BLaER1 (cell line): Measurements from ENCODE around the gene TNS1.

Experiments used
- H3K27ac ChIP-seq: shearing (Covaris generic); formaldehyde crosslinking; 2 replicates; pipeline ENCODE4 v1.8.1; 2022
- H3K27me3 ChIP-seq: shearing (Covaris generic); formaldehyde crosslinking; 2 replicates; pipeline ENCODE4 v1.8.1; 2022
- H3K36me3 ChIP-seq: shearing (Covaris generic); formaldehyde crosslinking; 2 replicates; pipeline ENCODE4 v1.8.1; 2022
- H3K4me1 ChIP-seq: shearing (Covaris generic); formaldehyde crosslinking; 2 replicates; pipeline ENCODE4 v1.8.1; 2022
- H3K4me2 ChIP-seq: shearing (Covaris generic); formaldehyde crosslinking; 2 replicates; pipeline ENCODE4 v1.8.1; 2022
- H3K4me3 ChIP-seq: shearing (Covaris generic); formaldehyde crosslinking; 2 replicates; pipeline ENCODE4 v1.8.1; 2022
- H3K9ac ChIP-seq: shearing (Covaris generic); formaldehyde crosslinking; 2 replicates; pipeline ENCODE4 v1.8.1; 2022
- H3K9me3 ChIP-seq: shearing (Covaris generic); formaldehyde crosslinking; 2 replicates; pipeline ENCODE4 v1.8.1; 2022
- H4K20me1 ChIP-seq: shearing (Covaris generic); formaldehyde crosslinking; 2 replicates; pipeline ENCODE4 v1.8.1; 2022
- Cebpa-rat ChIP-seq: shearing (Covaris generic); IDR thresholded peaks from 2 replicates; pipeline ENCODE4 v1.8.1; 2022

The TNS1 gene

DNA sequence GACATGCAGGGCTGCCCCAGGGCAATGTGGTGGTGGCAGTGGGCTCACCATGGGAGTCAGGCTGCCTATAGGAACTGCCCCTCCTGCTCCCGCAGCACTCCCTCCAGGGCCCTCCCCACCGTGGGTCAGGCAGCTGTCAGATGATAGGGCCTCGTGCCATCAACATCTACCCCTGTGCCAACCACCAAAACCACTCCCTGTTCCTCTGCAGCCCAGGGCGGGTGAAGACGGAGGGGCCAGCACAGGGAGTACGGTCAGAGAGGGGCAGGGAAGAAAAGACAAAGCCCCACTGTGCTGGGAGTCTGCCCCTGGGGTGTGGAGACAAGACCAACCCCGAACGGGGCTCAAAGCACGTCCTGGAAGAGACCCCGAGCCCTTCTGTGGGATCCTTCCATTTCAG lies 97.4 kb downstream of the TNS1 start:
- H3K36me3 ChIP-seq = peaks cover 10% of the 10 kb centered on the region
- H3K9me3 ChIP-seq = no peaks in the 10 kb centered on the region
- H3K9ac ChIP-seq = 0 out of 2 replicates have a peak overlapping the region, but pooled peaks have one; percentile 46
- H4K20me1 ChIP-seq = peaks cover 69% of the 10 kb centered on the region
- TF ChIP-seq Cebpa-rat = no peak
- H3K27ac ChIP-seq = peak overlapping the region; percentile 77
- peak overlapping the region; percentile 92 for H3K4me2 ChIP-seq
- peaks cover 100% of the 10 kb centered on the region for H3K4me1 ChIP-seq
- peak overlapping the region; percentile 44 for H3K4me3 ChIP-seq
- peaks cover 8% of the 10 kb centered on the region; the same call in 1 of the 2 replicates for H3K27me3 ChIP-seq

DNA sequence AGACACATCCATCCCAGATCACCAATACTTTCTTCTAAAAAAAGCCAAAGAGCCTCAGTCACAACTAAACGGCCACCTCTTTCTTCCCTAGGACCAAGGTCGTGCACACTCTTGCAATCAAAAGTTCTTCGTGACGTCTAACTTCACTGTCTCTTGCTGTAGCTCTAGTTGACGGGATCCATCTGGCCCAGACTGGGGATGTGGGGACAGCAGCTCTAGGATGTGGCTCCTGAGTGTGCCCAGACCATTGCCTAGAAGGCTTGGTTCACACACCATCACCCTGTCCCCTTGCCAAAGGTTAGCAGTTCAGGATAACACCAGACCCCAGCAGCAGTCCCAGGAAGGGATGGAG lies 98.2 kb downstream of the TNS1 start:
- peak overlapping the region; percentile 77 for H3K27ac ChIP-seq
- peaks cover 8% of the 10 kb centered on the region; the same call in 1 of the 2 replicates for H3K27me3 ChIP-seq
- H4K20me1 ChIP-seq = peaks cover 61% of the 10 kb centered on the region
- peak overlapping the region; percentile 92 for H3K4me2 ChIP-seq
- TF ChIP-seq Cebpa-rat = no peak
- peak overlapping the region; percentile 47; the same call in 1 of the 2 replicates for H3K4me3 ChIP-seq
- H3K4me1 ChIP-seq = peaks cover 99% of the 10 kb centered on the region
- H3K9ac ChIP-seq = peak overlapping the region; percentile 56
- peaks cover 17% of the 10 kb centered on the region for H3K36me3 ChIP-seq
- no peaks in the 10 kb centered on the region for H3K9me3 ChIP-seq

DNA sequence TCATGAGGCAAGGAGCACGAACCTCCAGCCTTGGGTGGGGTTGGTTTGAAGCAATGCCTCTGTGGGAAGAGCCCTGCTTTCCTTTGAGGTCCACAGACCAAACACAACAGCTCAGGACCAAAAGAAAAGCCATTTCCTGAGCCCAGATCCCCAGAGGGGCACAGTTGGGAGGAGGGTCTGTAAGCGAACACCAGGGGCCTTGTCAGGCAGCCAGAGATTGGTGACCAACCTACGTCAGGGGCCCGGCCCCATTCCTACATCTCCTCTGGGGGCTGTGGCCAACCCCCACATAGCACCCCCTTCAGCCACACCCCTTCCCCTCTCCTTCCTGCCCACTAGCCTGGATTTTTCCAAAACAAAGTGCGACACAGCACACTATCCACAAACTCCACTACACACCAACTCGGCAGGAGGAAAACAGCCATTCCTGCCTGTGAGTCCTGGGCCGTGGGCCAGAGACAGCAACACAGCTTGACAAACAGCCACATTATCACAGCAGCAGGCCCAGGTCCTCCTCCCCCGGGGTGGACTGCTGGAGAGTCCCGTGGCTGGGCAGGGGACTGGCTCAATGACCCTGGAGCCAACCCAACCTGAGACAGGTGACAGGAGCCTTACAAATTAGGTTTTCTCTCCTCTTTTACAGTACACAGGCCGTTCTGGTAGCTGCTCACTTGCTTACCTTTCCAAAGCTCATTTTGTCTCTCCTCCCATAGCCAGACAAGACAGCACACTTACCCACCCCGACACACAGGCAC lies 98.8 kb downstream of the TNS1 start:
- H3K4me3 ChIP-seq = peak overlapping the region; percentile 47
- H3K4me1 ChIP-seq = peaks cover 95% of the 10 kb centered on the region
- H3K9ac ChIP-seq = peak overlapping the region; percentile 56
- H3K27me3 ChIP-seq = peaks cover 8% of the 10 kb centered on the region; the same call in 1 of the 2 replicates
- no peak for TF ChIP-seq Cebpa-rat
- H3K9me3 ChIP-seq = no peaks in the 10 kb centered on the region
- peaks cover 23% of the 10 kb centered on the region for H3K36me3 ChIP-seq
- H4K20me1 ChIP-seq = peaks cover 55% of the 10 kb centered on the region
- H3K27ac ChIP-seq = peak overlapping the region; percentile 77
- peak overlapping the region; percentile 92 for H3K4me2 ChIP-seq

DNA sequence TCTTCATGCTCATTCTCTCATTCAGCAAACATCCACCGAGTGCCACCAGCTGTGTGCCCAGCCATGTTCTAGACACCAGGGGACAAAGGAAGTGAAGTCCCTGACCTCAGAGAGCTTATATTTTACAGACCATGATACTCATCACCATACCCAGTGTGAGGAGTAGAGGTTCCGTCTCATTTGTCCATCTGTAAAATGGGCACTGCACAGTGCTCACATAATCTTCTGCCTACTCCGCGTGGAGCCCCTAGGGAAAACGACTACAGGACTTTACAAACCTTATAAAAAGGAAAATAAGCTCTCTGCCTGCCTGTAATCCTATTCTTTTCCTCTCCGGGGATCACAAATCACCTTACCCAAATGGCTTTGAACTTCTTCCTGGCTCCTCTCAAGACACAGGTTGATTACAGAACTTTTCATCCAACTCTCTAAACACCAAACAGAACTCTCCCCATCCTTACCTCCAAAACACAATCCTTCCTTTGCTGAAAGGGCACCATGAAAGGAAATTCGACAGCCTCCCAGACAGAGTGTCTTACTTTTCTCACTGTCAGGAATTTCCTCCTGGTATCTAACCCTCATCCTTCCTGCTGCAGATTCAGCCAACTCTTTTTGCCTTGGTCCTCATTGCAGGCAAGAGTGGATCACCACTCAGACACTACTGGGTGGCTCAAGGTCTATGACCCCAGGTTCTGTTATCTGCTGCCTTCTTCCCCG lies 99.5 kb downstream of the TNS1 start:
- Histone ChIP-seq H4K20me1 (peaks cover 48% of the 10 kb centered on the region), H3K27ac (peak overlapping the region; percentile 77), H3K9me3 (no peaks in the 10 kb centered on the region), H3K4me2 (peak overlapping the region; percentile 92), H3K36me3 (peaks cover 30% of the 10 kb centered on the region), H3K4me1 (peaks cover 87% of the 10 kb centered on the region), H3K27me3 (peaks cover 5% of the 10 kb centered on the region; the same call in 1 of the 2 replicates), H3K4me3 (peak overlapping the region; percentile 47), H3K9ac (peak overlapping the region; percentile 56)
- TF ChIP-seq Cebpa-rat = no peak

DNA sequence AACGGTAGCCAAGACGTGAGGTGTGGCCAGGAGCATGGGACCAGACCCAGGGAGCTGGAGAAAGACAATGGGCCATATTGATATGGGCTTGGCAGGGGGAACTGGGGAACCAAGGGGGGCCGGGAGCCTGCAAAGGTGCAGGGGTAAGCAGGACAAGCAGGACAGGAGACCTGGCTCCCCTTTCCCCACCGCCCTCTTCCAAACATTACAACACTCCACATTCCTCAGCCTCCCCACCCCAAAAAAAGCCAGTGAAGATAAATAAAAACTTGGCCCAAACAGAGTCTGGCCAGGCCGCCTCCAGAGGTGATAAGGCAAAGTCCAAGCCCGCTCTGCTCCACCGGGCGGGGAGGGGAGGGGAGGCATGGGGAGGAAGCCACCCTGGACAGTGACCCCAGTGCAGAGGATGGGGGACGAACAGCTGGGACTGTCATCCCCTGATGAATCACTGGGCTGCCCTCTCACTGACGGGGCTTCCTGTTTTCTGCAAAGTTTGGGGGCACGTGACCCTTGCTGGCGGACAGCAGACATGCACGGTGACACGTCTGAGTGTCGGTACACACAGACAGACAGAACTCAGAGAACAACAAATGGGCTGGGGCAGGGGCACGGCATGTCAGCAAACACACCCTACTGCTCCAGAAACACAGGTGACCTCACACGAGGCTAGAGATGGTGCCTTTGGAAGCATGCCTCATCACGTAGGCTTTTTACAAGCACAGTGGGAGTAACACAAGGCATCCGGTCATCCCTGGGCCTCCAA lies 100.2 kb downstream of the TNS1 start:
- Histone ChIP-seq H3K27me3 (no peaks in the 10 kb centered on the region; the same call in 1 of the 2 replicates), H3K27ac (peak overlapping the region; percentile 77)

DNA sequence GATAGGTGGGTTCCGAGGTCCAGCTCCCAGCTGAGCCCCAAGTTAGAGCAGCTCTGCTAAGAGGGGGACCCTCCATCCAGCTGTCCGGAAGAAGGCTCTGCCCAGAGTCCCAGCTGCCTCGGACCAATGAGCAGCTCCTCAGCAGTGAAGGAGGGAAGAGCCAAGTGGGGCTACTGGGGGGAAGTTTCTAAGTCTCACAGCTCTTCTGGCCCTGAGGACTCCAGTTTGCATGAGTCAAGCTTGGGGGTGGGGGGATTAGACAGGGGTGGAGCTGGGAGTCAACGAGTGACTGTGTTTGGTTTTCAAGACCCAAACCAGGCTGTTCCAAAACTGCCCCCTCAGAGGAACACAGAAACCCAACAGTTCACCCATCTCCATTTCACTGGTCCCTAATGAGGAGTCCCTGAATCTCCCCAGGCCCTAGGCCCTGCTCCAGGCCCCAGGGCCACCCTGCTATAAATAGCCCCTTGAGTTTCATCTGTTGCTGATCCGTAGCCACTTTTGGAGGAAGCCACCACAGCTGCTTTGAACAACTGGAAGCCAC lies 100.9 kb downstream of the TNS1 start:
- H3K4me2 ChIP-seq = peak overlapping the region; percentile 92
- H3K9ac ChIP-seq = peak overlapping the region; percentile 26
- peak overlapping the region; percentile 47; the same call in 1 of the 2 replicates for H3K4me3 ChIP-seq
- peaks cover 34% of the 10 kb centered on the region for H4K20me1 ChIP-seq
- no peaks in the 10 kb centered on the region for H3K9me3 ChIP-seq
- H3K27ac ChIP-seq = peak overlapping the region; percentile 77
- no peaks in the 10 kb centered on the region for H3K27me3 ChIP-seq
- peaks cover 44% of the 10 kb centered on the region for H3K36me3 ChIP-seq
- no peak for TF ChIP-seq Cebpa-rat
- peaks cover 73% of the 10 kb centered on the region for H3K4me1 ChIP-seq

More for the DNA sequence above, 100.2 kb downstream of the TNS1 start:
- peak overlapping the region; percentile 92 for H3K4me2 ChIP-seq
- no peak for TF ChIP-seq Cebpa-rat
- peaks cover 80% of the 10 kb centered on the region for H3K4me1 ChIP-seq
- H4K20me1 ChIP-seq = peaks cover 40% of the 10 kb centered on the region
- H3K4me3 ChIP-seq = peak overlapping the region; percentile 47
- H3K9me3 ChIP-seq = no peaks in the 10 kb centered on the region
- peaks cover 37% of the 10 kb centered on the region for H3K36me3 ChIP-seq
- peak overlapping the region; percentile 26 for H3K9ac ChIP-seq

DNA sequence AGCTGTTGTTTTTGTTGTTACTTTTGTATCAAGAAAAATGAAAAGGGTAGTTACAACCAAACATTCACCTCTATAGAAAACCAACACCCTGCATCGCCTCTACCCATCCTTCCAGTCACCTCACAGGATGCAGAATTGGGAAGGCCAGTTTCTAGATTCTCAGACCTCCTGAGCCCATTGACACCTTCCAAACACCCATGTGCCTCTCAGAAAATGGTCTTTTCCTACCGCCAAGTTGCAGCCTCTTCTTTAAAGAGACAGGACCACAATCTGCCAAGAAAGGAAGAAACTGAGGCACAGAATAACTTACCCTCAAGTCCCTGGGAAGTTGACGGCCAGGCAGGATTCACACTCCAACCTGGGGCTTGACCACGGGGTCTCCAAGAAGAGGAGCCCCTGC lies 101.4 kb downstream of the TNS1 start:
- Histone ChIP-seq H3K4me2 (peak overlapping the region; percentile 92), H3K27ac (peak overlapping the region; percentile 77), H3K36me3 (peaks cover 49% of the 10 kb centered on the region), H3K9me3 (no peaks in the 10 kb centered on the region), H3K4me1 (peaks cover 68% of the 10 kb centered on the region), H4K20me1 (peaks cover 29% of the 10 kb centered on the region), H3K27me3 (no peaks in the 10 kb centered on the region), H3K9ac (peak overlapping the region; percentile 26), H3K4me3 (peak overlapping the region; percentile 47; the same call in 1 of the 2 replicates)
- TF ChIP-seq Cebpa-rat = no peak

DNA sequence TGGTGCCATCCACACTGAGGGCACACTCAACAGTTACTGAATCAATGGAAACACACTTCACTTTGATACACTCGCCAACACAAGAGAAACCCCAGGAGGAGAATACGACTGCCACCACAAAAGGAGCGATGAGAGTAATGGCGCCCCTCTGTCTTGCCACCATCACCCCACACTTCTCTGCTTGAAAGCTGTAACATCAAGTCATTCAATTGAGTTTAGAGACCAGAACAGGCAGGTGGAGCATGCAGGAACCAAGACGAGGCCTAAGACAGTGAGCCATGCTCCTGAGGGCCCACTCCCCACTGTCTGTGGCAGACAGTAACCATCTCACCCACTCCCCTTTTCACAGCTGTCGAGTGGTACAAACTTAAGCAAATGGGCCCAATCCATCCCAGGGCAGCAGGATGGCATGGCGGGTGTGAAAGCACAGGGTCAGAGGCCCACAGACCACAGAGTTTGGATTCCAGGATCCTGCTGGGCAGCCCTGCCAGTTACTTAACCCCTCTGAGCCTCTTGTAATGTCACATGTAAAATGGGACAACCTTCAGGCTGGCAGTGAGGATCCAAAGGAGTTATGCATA lies 101.9 kb downstream of the TNS1 start:
- no peak overlapping the region for H3K9ac ChIP-seq
- peaks cover 26% of the 10 kb centered on the region for H4K20me1 ChIP-seq
- H3K9me3 ChIP-seq = no peaks in the 10 kb centered on the region
- 0 out of 2 replicates have a peak overlapping the region, but pooled peaks have one; percentile 32 for H3K27ac ChIP-seq
- H3K4me3 ChIP-seq = no peak overlapping the region
- H3K4me2 ChIP-seq = peak overlapping the region; percentile 92
- no peak for TF ChIP-seq Cebpa-rat
- peaks cover 54% of the 10 kb centered on the region for H3K36me3 ChIP-seq
- no peaks in the 10 kb centered on the region for H3K27me3 ChIP-seq
- H3K4me1 ChIP-seq = peaks cover 63% of the 10 kb centered on the region
